HG02938 (cell line): ENCODE results near the gene FNDC3B.

Experiments
- ATAC-seq: cut with Tn5 transposase; IDR thresholded peaks from one replicate; pipeline ENCODE4 v1.9.1; 2021; ENCODE audit warnings: mild to moderate bottlenecking, moderate library complexity; ENCODE audit not compliant: unreplicated experiment

The FNDC3B gene

DNA sequence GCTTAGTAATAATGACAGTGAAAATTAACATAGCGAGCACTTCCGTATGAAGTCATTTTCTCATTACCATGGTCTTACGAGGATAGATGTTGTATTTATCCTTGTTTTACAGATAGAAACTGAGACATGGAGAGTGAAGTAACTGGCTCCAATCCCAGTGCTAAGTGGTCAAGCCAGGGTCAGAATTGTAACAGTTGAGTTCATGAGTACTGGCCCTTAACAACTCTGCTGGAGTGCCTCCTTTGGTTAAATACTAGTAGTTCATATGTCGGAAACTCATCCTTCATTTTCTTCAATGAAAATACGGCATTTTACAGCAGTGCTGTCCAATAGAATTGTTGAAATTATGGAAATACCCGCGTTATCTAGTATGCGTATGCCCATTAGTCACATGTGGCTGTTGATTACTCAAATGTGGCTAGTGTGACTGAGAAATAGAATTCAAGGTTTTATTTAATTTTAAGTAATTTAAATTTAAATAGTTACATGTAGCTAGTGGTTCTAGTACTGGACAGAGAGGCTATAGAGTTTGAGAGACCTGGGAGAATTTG lies 32.5 kb downstream of the FNDC3B start:
- no peak for ATAC-seq

DNA sequence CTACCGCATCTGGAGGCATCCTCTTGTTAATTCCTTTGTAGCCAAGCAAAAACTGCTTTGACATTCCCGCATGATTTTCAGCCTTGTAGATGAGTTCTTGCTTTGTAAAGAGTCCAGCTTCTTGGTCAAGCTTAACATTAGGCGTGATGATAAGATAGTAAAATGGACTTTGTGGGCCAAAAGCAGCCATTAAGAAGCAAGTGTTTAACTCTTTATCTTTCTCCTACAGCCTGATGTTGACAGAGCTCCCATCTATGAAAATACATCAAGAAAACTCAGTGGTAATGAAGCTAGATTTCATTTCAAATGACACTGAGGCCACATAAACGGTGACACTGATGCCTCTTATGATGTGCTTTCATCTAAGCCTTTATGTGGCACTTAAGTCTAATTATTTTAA lies 33.2 kb downstream of the FNDC3B start:
- ATAC-seq, result no peak

DNA sequence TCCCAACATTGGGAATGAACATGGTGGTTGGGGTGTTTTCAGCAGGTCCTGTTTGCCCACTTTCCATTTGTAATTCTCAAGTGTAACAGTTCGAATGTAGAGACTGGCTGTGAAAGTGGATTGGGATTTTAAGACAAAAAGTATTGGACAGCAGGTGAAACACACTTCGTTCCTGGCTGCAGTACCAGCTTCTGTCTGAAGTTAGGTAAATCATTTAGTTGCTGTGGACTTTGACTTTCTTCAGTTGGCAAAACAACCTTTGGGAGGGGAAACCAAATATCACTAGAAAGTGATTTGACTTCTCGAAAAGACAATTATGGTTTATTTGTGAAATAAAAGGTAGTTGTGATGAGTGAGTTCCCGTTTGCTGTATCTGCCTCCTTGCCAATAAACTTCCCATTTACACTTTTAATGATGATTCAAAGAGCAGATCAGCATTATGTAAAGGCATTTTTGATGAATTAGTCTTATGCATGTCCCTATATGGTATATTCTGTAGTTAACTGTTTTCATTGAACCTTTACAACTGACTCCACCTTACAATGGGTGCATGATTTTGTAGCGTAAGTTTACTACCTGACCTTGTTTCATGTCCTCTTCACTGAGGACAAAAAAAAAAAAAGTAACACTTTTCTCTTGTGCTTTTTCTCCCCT lies 34.0 kb downstream of the FNDC3B start:
- ATAC-seq, result no peak

DNA sequence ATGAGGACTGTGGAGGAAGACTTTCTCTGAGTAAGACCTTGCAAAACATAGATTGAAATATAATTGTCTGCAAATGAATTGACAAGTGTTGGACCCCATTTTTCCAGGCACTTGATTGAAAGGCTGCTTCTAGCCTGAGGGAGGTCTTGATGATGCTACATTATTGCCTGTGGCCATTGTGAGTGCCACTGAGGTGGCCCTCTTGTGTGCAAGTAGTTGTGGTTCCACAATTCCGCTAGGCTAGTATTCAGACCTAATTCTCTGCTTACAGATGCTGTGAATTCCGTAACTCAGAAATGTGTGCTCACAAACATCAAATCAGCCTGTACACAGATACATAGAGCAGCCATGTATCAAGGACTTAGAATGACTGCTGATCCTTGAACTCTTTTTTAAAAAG lies 34.7 kb downstream of the FNDC3B start:
- ATAC-seq, result no peak

DNA sequence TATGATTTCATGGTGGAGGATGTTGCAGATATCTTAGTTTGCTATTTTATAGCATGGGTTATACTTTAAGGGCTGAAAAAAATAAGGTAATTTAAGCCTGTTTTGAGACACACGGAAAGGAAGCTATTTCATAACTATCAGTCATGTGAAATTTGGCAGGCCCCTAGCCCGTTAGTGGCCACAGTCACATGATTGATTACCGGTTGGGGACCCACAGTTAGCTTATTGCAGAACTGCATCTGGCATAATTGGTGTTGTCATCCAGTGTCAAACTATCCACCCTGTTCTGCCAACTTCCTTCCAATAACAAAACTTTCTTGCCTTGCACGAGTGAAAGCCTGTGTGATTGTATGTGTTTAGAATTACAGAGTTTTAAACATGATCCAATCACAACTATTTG lies 35.2 kb downstream of the FNDC3B start:
- ATAC-seq, result no peak

DNA sequence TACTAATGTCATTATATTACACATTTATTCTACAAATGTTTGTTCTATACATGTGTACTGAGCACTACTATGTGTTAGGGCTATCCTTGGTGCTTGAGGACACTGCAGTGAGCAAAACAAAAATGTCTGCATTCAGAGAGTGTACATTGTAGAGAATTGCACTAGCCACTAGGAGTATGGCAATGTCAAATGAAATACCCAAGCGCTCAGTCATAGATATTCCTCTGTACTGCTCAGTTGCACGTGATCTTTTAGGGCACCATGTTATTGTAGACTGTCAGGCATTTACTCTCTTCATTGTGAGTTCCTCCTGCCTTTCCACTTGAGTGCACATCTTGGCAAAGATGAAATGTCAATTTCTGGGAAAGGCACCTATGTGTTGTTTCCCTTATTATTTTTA lies 36.8 kb downstream of the FNDC3B start:
- ATAC-seq, result no peak

DNA sequence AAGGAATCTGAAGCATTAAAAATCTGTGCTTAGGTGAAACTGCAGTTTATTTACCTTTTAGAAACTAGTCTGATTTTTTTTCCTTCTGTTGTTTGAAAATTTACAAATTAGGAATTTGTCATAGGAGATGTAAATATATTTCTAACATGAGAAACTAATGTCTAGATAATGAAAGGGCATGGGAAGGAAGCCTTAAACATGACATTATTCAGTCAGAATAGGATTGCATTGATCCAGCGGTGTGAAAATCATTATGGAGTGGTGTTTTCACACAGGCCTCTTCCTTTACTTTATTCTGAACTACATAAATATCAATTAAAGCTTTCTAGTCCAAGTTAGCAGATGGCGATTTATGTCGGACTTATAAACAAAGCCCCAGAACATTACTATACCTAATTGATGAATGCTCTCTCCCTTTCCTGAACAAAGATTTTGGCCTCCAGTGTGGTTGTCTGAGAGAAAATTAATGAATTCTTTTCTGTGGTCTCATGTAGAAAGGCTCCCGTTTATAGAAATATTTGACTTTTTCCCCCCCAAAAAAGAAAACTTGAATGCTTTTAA lies 37.9 kb downstream of the FNDC3B start:
- no peak for ATAC-seq

DNA sequence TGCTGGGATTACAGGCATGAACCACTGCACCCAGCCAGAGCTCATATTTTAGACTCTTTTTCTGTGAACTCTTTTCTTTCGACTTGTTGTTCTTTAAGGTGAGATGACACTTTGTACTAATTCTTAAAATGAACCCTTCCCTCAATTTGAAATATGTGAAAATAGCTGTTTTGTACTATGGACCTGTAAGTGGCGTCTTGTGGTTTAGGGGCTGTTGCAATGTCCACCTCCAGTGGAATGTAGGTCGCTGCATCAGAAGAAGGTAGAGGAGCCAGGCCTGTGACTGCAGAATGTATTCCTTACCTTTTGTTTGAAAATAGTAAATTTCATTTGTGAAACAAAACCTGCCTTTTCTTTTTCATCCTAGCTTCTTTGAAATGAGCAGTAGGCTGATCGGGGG lies 38.9 kb downstream of the FNDC3B start:
- no peak for ATAC-seq

DNA sequence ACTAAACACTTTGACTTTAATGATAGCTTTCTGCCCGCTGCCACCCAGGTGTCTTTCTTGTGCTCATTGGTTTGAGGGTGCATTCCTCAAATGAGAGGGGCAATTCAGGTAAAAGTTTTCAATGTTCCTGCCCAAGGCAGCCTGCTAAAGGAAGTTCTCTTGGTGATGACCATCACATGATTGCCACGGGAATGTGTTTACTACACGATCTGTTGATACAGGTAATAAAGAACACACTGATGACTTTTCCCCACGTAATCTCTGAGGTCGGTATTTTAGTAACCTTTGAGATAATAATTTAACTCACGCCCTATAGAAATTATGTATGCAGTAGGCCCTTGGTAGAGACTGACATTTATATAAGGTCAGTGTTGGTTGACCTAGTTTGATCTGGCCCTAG lies 39.3 kb downstream of the FNDC3B start:
- ATAC-seq, result no peak

DNA sequence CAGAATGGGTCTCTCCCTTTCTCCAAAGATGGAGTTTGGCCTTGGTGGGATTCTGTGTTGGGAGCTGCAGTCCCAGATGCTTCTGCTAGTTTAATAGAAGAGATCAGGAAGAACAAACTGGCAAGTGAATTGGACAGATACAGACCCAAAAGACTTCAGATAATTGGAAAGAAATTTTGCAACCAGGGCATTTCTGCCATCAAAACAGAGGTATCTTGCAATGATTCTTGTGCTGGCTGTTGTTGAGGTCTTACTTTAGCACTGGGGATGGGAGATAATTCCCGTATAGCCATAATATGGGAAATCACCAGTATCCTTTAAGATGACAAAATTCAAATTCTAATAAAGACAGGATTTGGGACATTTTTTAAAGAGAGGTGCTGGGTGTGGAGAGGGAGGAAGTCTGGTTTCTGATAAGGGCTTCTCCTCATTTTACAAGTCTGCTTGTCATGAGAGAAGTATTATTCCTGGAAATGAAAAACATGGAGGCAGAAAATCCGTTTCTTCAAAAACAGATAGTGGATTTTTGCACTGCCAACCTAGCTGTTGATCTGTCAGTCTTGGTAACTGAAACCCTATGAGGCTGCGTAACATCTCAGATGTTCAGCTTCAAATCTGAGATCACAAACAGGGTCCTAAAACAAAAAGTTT lies 40.1 kb downstream of the FNDC3B start:
- ATAC-seq, result no peak

DNA sequence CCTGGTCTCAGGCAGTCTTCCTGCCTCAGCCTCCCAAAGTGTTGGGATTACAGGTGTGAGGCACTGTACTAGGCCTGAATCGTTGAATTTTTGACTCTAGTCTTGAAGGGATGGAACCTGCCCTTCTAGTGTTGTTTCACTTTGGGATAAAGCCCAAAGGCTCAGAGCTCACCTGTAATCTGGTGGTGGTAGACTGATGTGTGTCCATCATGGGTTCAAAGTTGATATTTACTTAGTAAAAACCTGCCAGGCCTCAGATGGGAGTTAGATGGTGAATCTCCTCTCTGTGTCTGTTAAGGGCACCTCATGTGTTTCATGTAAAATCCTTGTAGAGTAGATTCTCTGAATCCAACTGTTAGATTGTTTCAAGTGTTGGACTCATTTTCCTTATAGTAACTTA lies 41.1 kb downstream of the FNDC3B start:
- no peak for ATAC-seq

DNA sequence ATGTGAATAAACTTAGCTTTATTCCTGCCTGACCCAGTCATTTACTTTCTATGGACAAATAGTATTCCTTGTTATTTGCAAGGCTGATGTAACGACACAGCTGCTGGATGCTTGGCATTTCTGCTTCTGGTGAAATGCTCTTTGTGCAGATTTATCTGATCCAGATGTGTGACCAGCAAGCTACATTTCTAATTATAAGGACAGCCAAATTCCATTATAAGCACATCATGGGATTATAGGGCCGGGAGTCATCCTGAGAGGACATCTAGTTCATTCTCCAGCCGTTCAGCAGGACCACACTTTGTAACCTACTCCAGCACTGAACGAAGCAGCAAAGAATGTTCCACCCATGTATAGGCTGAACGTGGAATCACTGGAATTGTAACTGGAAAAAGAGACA lies 42.9 kb downstream of the FNDC3B start:
- no peak for ATAC-seq

DNA sequence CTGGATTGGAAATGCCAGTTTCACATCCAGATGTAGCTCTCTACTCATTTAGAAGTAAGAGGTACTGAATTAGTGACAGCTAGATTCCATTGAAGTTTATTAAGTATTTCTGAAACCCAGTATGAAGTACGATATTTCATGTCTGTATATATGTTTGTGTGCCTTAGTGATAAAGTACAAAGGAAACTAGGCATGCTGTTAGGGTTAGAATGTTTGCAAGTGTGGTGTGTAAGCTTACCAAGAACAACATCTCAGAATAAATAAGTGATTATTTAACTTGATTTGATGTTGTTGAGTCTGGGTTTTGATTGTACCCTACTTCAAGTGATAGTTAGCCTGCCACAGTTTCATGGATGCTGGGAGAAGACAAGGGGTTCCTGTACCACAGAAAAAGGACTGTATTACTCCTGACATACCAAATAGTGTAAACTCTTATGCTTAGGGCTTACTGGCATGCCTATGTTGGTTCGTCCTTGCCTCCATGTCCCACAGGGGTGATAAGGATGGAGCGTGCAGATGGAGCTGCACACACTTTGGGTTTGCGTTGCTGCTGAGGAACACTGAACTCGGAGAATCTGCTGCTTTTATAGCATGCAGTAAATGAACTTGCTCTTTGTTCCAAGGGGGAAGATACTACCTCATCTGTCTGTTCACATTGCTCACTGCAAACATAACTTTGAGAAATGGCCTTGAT lies 43.6 kb downstream of the FNDC3B start:
- ATAC-seq, result no peak

DNA sequence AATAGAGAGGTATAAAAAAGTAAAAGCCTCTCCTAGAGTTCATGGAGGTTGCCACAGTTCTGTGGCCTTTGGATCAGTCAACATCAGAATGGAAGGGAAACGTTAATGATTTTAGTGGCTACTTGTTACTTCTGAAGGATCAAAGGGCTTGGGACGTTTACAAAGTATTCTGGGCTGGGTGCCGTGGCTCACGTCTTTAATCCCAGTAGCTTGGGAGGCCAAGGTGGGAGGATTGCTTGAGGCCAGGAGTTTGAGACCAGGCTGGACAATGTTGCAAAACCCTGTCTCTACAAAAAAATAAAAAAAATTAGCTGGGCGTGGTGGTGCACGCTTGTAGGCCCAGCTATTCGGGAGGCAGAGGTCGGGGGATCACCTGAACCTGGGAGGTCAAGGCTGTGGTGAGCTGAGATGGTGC lies 44.6 kb downstream of the FNDC3B start:
- no peak for ATAC-seq

DNA sequence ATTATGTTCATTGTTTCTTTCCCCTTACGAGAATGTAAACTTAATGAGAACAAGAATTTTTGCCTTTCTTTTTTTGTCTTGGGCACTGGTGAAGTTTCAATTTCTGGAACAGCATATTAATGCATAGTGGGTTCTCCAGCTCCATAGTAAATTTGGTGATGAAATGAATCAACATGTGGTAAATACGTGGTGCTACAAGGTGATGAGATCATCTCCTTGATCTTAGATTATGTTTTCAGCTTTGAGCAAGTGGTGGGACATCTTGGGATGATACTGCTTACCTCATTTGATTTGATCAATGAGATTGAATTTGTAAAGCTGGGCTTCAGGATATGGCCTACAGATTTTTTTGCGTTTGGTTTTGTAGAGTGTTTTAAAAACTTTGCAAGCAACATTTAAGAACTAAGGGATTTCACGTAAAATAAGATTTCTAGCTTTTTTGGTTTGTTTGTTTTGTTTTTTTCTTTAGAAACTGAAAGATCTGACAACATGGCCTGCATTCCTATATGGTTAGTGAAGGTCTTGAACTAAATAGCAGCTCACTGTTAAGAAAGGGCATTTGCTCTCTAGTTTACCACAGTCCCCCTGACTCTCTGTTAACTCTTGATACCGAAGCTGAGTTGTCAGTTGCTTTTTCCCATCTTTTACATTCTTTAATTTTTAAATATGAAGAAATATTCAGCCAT lies 45.6 kb downstream of the FNDC3B start:
- no peak for ATAC-seq

DNA sequence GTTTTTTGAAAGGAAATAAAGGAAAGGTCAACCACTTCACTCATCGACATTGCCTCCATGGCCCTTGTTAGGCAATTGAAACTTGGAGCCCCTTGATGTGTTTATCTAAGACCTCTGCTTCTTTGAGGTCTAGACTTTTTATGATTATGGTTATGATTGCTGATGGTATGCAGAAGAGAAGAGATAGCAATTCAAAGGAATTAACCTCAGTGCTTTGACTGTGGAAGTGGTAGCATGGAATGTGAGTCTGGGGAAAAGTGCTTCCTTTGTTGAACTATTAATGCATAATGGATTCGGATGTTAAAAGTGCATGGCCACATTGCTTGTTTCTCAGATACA lies 46.1 kb downstream of the FNDC3B start:
- no peak for ATAC-seq

DNA sequence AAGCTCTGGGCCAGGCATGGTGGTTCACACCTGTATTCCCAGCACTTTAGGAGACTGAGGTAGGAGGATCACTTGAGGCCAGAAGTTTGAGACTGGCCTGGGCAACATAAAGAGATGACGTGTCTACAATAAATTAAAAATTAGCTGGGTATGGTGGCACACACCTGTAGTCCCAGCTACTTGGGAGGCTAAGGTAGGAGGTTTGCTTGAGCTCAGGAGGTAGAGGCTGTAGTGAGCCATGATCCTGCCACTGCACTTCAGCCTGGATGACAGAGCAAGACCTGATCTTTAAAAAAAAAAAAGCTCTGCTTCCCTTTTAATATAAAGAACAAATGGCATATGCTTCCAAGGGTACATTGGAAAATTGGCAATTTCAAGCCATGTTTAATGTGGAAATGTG lies 46.7 kb downstream of the FNDC3B start:
- no peak for ATAC-seq

DNA sequence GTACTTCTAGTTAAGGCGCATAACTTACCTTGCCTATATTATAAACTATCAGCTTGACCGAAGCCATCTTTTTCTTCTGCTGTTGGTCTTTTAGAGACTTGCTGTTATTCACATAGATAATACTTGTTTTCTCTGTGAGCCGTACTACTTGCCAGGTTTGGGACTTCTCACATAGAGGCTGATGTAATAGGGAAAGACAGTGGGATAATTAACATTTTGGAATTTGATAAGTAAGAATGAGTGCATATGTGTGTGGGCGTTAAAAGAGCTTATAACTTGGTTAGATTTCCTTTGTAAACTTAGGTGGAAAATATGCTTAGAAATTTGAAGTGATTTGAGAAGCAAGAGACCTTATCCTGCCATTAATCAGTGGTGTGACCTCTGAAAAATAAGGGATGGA lies 47.8 kb downstream of the FNDC3B start:
- ATAC-seq, result no peak

DNA sequence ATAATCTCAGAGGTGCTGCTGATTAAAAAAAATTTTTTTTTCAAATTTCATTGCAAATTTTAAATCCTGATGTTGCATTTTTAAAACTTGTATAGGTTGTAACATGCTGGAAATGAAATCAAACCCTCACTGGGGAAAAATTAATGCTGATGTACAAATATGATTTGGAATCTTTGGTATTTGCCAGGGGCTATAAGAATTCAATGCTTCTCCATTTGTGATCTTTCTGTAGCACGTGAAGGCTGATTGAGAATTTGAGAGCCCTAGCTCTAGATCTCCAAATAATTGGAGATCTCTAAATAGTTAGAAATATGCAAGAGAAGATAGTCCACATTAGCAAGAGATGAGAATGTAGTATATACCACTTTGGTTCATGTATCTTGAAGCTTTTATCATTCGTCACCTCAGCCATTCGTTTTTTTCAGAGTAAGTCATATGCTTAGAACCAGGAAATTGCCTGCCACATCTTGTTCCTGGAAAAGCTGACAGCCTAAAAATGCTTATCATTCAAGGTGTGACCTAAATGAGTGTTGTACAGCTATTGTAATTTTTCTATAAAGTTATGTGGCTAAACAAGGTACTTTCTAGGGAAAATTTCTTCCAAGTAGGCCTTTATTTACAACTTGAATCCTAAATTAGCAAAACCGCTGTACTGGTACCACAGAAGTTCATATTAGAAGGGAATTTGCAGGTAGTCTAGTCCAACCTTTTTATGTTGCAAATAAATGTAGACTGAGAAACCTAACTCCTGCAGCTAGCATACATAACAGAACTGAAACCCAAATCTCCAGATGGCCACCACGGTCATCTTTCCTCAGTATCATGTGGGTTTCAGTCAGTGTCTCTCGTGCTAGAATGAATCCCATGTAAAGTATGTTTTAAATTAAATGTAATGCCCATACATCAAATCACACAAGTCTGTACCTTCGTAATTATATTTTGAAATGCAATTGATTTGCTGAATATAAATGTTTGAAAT lies 48.5 kb downstream of the FNDC3B start:
- ATAC-seq, result peak; percentile 78

DNA sequence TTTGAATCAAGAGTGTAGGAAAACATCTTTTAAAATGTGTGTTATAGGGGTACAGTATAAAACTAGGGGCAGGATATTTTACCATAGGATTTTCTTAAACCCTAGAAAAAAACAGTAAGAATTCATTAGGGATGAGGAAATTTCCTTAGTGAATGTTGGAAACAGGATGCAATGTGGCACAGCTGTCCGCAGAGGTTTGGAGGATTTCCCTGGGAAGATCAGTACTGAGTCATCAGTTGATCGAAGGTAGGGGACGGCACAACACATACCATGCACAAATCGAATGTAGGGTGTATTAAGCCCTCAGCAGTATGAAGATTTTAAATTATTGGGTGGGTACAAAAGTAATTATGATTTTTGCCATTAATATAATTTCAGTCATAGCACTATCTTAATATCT lies 49.9 kb downstream of the FNDC3B start:
- ATAC-seq, result no peak
